Tibial artery (tissue), 4 donors: ENCODE data around the gene PRIMA1.

Experiments used
- DNase-seq, 2 donors: peaks; one replicate each; pipeline ENCODE4 v3.0.0-alpha.2; 2019
- H3K27ac ChIP-seq, 2 donors: fragments of 200-600 bp; sonication (generic) in 1 of 2; 1 replicate in 1 of 2; 2 replicates in 1 of 2; pipeline ENCODE4 v1.5.1; 2018 to 2019; ENCODE audit warnings: mild to moderate bottlenecking in 1 of 2
- H3K27me3 ChIP-seq, 2 donors: fragments of 200-600 bp; sonication (generic) in 1 of 2; one replicate each; pipeline versions ENCODE4 v1.5.1 to v1.6.0; 2016 to 2019
- H3K36me3 ChIP-seq, 3 donors: fragments of 200-600 bp; sonication (generic) in 2 of 3; one replicate each; pipeline ENCODE4 v1.5.1; 2016 to 2019; ENCODE audit warnings: mild to moderate bottlenecking in 2 of 3
- H3K4me1 ChIP-seq, 4 donors: fragments of 200-600 bp; sonication (generic) in 2 of 4; 1 replicate in 3 of 4; 2 replicates in 1 of 4; pipeline ENCODE4 v1.5.1; 2016 to 2019
- H3K4me3 ChIP-seq, 2 donors: fragments of 200-600 bp; sonication (generic) in 1 of 2; 1 replicate in 1 of 2; 2 replicates in 1 of 2; pipeline ENCODE4 v1.5.1; 2018 to 2019; ENCODE audit warnings: mild to moderate bottlenecking in 2 of 2
- H3K9me3 ChIP-seq, 3 donors: fragments of 200-600 bp; sonication (generic) in 1 of 3; one replicate each; pipeline ENCODE4 v1.5.1; 2016 to 2019
- CTCF ChIP-seq, 2 experiments: fragments of 200-600 bp in 1 of 2; fragments of 450-650 bp in 1 of 2; IDR thresholded peaks; one replicate each; pipeline ENCODE4 v1.5.1; 2017 to 2019; ENCODE audit warnings: antibody characterized with exemption in 2 of 2, mild to moderate bottlenecking in 1 of 2, moderate library complexity in 1 of 2
- intact Hi-C: fragments of 100-400 bp; cut with DNase I; formaldehyde crosslinking; loops from one replicate; pipeline ENCODE4 v1.15.0; 2023; ENCODE audit warnings: low total_unique reads

The PRIMA1 gene

DNA sequence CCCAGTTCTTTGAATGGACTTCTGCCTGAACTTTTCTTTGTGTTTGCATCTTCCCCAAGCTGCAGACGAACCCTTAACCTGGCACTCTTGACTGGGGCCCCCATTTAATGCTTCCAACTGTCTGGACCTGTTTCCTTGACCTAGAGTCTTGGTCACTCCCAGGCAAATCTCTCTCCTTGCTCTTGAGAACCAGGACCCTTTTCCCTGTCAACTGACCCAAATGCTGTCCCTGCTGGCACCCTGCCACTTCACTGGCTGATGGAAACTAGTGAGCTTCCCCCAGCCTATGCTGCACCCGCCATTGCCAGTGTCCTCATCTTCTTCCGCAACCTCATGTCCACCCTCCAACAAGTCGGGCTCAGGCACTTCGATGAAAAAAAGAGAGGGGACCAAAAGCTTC lies 79.5 kb downstream of the PRIMA1 start:
- Histone ChIP-seq H3K4me3 (no peak overlapping the region), H3K4me1 (no peaks in the 10 kb centered on the region), H3K9me3 (no peaks in the 10 kb centered on the region), H3K27ac (no peak overlapping the region), H3K36me3 (no peaks in the 10 kb centered on the region), H3K27me3 (peaks cover 0 to 15% of the 10 kb centered on the region in 2 donors)
- TF ChIP-seq CTCF (IDR thresholded peaks at IDR 0.05), result no peak
- DNase-seq, result no peak
- intact Hi-C loops, result no loop called here

- Histone ChIP-seq H3K27me3 (peaks cover 0 to 15% of the 10 kb centered on the region in 2 donors), H3K27ac (no peak overlapping the region), H3K4me3 (no peak overlapping the region), H3K4me1 (no peaks in the 10 kb centered on the region), H3K36me3 (no peaks in the 10 kb centered on the region), H3K9me3 (no peaks in the 10 kb centered on the region)
- DNase-seq, result no peak
- intact Hi-C loops, result no loop called here
- no peak for TF ChIP-seq CTCF (IDR thresholded peaks at IDR 0.05)
Observed at GRCh38 chr14:93708311-93708734, 80.0 kb downstream of the PRIMA1 start.

DNA sequence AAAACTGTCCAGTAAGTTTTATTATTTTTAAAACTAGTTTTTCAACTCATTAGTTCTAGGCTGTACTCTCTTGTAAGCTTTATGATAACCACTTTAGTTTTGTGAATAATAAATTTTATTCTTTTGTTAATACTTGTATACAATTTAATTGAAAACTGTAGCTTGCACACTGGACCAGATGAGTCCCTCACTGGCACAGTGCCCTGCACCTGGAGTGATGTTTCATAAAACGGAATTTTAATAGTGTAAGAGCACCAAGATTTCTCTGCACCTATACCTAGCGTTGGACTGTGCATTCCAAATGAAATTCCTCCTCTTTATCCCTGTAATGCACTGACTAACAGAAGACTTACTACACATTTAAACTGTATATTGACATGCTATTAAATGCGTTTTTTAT lies 80.8 kb downstream of the PRIMA1 start:
- Histone ChIP-seq H3K9me3 (no peaks in the 10 kb centered on the region), H3K4me3 (no peak overlapping the region), H3K36me3 (no peaks in the 10 kb centered on the region), H3K27me3 (peaks cover 0 to 9% of the 10 kb centered on the region in 2 donors), H3K4me1 (no peaks in the 10 kb centered on the region), H3K27ac (no peak overlapping the region)
- intact Hi-C loops, result no loop called here
- no peak for DNase-seq
- no peak for TF ChIP-seq CTCF (IDR thresholded peaks at IDR 0.05)

- Histone ChIP-seq H3K27ac (no peak overlapping the region), H3K4me1 (no peaks in the 10 kb centered on the region), H3K9me3 (no peaks in the 10 kb centered on the region), H3K4me3 (no peak overlapping the region), H3K27me3 (peaks cover 0 to 8% of the 10 kb centered on the region in 2 donors), H3K36me3 (no peaks in the 10 kb centered on the region)
- intact Hi-C loops, result no loop called here
- no peak for TF ChIP-seq CTCF (IDR thresholded peaks at IDR 0.05)
- DNase-seq, result no peak
Observed at GRCh38 chr14:93706360-93706955, 81.8 kb downstream of the PRIMA1 start.

DNA sequence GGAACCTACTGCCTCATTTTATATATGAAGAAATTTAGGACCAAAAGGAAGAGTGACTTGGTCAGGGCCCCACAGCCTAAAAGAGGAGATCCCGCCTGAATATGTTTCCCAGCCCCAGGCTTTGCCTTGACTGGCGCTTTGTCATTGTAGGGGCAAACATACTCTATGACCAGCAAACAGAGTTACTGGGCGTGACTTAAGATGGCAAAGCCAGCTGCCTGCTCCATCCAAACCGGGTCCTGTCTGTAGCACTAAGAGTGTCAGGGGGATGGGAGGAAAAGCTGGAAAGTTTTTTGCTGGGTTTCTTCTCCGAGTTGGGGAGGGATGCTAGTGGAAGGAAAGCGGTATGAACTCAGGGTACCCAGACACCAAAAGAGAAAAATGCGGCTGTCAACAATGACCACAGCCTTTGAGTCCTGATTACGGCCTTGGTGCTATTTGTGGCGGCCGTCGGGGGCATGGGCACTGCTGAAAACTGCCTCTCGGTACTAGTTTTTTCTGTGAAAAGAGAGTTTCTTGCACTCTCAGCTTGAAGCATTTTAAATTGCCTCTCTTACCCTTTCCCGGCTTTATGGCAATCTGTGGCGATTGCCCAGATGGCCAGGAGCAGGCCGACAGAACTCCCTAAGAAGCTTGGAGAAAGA lies 82.7 kb downstream of the PRIMA1 start:
- no peak for DNase-seq
- intact Hi-C loops, result no loop called here
- TF ChIP-seq CTCF (IDR thresholded peaks at IDR 0.05), result no peak

More for the DNA sequence above, 82.7 kb downstream of the PRIMA1 start:
- peaks cover 0 to 5% (median 2%) of the 10 kb centered on the region in 3 donors for H3K9me3 ChIP-seq
- H3K27me3 ChIP-seq, result peaks cover 0 to 8% of the 10 kb centered on the region in 2 donors
- no peaks in the 10 kb centered on the region for H3K4me1 ChIP-seq
- no peak overlapping the region for H3K4me3 ChIP-seq
- no peaks in the 10 kb centered on the region for H3K36me3 ChIP-seq
- no peak overlapping the region for H3K27ac ChIP-seq
